ENCODE results near the gene PCBD2. TPM values are rescaled to one million over a fixed set of nuclear protein-coding genes. Genes with fewer than 3 reads are reported as not detected.

The PCBD2 gene
- total and polyA plus RNA-seq, 2 of the 4 experiments (the other 2 are of a cell fraction): 2.2 to 2.7 TPM

DNA sequence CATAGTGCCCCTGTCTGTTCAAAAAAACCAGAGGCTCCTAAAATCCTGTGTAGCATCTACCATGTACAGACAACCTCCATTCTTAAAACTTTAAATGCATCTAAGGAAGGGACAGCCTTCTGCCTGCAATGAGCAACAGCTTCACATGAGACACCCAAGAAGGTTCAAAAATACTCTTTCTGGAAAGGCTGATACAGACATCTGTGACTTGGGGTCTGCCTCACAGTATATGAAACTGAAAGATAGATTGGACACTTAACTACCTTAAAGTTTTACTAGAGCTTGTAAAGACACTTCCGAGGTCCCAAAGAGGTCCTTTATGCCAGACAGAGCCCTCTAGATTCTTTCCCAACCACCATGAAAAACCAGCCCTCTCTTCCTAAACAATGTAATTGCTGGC, 34.6 kb downstream of the PCBD2 start:
- BruUV-seq (replicated peaks): no TSS peak
- no peak overlapping the region for H2BK20ac ChIP-seq (ENCODE audit: low read depth, low read length)
- dilution Hi-C loops (cut with HindIII; ENCODE audit: low sequenced_read_pairs, unreplicated experiment): no loop called here
- H3K79me1 ChIP-seq (ENCODE audit: low read depth in 1 of 2, low read length in 2 of 2): no peaks in the 10 kb centered on the region
- no peak overlapping the region for H2BK5ac ChIP-seq (ENCODE audit: low read depth, low read length, poor library complexity, severe bottlenecking)
- H4K5ac ChIP-seq (ENCODE audit: low read depth, low read length): no peak overlapping the region
- no peaks in the 10 kb centered on the region for H4K20me1 ChIP-seq (ENCODE audit: insufficient read depth, low read length)
- H3K4me3 ChIP-seq (ENCODE audit: insufficient read depth, low read depth, low read length): no peak overlapping the region
- H3K36me3 ChIP-seq (ENCODE audit: control insufficient read depth, insufficient read depth, low read length): peaks cover 6% of the 10 kb centered on the region
- H3K27me3 ChIP-seq (ENCODE audit: control insufficient read depth, insufficient read depth, low read length): no peaks in the 10 kb centered on the region
- no peak overlapping the region for H2AFZ ChIP-seq (replicated peaks; ENCODE audit: low read length, poor library complexity)
- ATAC-seq (ENCODE audit: low read depth) (no peak), DNase-seq (no peak)
- H3K9ac ChIP-seq (ENCODE audit: low read depth, low read length): no peak overlapping the region
- H3K27ac ChIP-seq (ENCODE audit: insufficient read depth, low read length): no peak overlapping the region
- no peak overlapping the region for H3K23ac ChIP-seq (ENCODE audit: low read depth, low read length)
- intact Hi-C loops (cut with micrococcal nuclease): loop anchor here (10.0 kb wide), 1 partner anchor 55 kb away; no protein-coding TSS in a partner anchor
- H3K4me1 ChIP-seq (ENCODE audit: control insufficient read depth, insufficient read depth, low read length): peaks cover 3% of the 10 kb centered on the region
- H2BK15ac ChIP-seq (ENCODE audit: low read depth, low read length): no peak overlapping the region
- H3K56ac ChIP-seq (ENCODE audit: extremely low read depth, insufficient read depth, low read length): no peak overlapping the region
- no peaks in the 10 kb centered on the region for H3K9me3 ChIP-seq (ENCODE audit: control insufficient read depth, insufficient read depth, low read length)
- H3K18ac ChIP-seq (ENCODE audit: low read depth, low read length): no peak overlapping the region
- no peak overlapping the region for H2AK9ac ChIP-seq (replicated peaks; ENCODE audit: low read depth, low read length, poor library complexity)
- ChIA-PET CTCF (no interaction called here), POLR2A (ENCODE audit: unreplicated experiment) (no interaction called here)
- H2AK5ac ChIP-seq (ENCODE audit: low read depth, low read length): no peak overlapping the region
- in situ Hi-C loops (cut with MboI; ENCODE audit: low sequenced_read_pairs): no loop called here
- H3K4ac ChIP-seq (ENCODE audit: low read depth, low read length): no peak overlapping the region
- WGBS, 2 experiments (ENCODE audit: extremely low coverage in 2 of 2, insufficient read length in 1 of 2): no CpG with 5 or more reads among the region's 1 CpG
- H3K14ac ChIP-seq (replicated peaks; ENCODE audit: low read depth, low read length): no peak overlapping the region
- no peak overlapping the region for H4K91ac ChIP-seq (ENCODE audit: insufficient read depth, low read depth, low read length)
- no peak overlapping the region for H2BK120ac ChIP-seq (ENCODE audit: low read depth, low read length)
- H3K4me2 ChIP-seq (ENCODE audit: low read depth, low read length): no peak overlapping the region
- H4K8ac ChIP-seq (ENCODE audit: low read depth in 2 of 2, low read length in 2 of 2): no peak overlapping the region
- H3K9me1 ChIP-seq (ENCODE audit: insufficient read depth, low read length): peaks cover 5% of the 10 kb centered on the region
- TF ChIP-seq, protein P1, sequence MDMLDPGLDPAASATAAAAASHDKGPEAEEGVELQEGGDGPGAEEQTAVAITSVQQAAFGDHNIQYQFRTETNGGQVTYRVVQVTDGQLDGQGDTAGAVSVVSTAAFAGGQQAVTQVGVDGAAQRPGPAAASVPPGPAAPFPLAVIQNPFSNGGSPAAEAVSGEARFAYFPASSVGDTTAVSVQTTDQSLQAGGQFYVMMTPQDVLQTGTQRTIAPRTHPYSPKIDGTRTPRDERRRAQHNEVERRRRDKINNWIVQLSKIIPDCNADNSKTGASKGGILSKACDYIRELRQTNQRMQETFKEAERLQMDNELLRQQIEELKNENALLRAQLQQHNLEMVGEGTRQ (IDR thresholded peaks at IDR 0.05; ENCODE audit: low read depth, low read length): no peak
- no peak for TF ChIP-seq MAFK (IDR thresholded peaks at IDR 0.05; ENCODE audit: low read depth, low read length)
- TF ChIP-seq FOS (IDR thresholded peaks at IDR 0.05; ENCODE audit: low read depth, low read length): no peak
- no peak for TF ChIP-seq CHD1 (IDR thresholded peaks at IDR 0.05; ENCODE audit: low read depth, low read length)
- TF ChIP-seq NFE2L2 (IDR thresholded peaks at IDR 0.05; ENCODE audit: low read depth, low read length): no peak
- TF ChIP-seq RFX5 (IDR thresholded peaks at IDR 0.05; ENCODE audit: low read depth, low read length): no peak
- no peak for TF ChIP-seq MXI1 (IDR thresholded peaks at IDR 0.05; ENCODE audit: borderline replicate concordance, low read depth, low read length)
- TF ChIP-seq POLR2A (IDR thresholded peaks at IDR 0.05; ENCODE audit: low read depth, low read length): no peak
- no peak for TF ChIP-seq RCOR1 (IDR thresholded peaks at IDR 0.05; ENCODE audit: insufficient replicate concordance, low read length)
- TF ChIP-seq, protein P2, sequence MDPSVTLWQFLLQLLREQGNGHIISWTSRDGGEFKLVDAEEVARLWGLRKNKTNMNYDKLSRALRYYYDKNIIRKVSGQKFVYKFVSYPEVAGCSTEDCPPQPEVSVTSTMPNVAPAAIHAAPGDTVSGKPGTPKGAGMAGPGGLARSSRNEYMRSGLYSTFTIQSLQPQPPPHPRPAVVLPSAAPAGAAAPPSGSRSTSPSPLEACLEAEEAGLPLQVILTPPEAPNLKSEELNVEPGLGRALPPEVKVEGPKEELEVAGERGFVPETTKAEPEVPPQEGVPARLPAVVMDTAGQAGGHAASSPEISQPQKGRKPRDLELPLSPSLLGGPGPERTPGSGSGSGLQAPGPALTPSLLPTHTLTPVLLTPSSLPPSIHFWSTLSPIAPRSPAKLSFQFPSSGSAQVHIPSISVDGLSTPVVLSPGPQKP (IDR thresholded peaks at IDR 0.05; ENCODE audit: borderline replicate concordance, low read depth, low read length): no peak
- TF ChIP-seq MAZ (IDR thresholded peaks at IDR 0.05; ENCODE audit: borderline replicate concordance, low read depth, low read length): no peak
- no peak for TF ChIP-seq RAD21 (IDR thresholded peaks at IDR 0.05; ENCODE audit: low read length)
- no peak for TF ChIP-seq SMC3 (IDR thresholded peaks at IDR 0.05; ENCODE audit: low read depth, low read length)
- no peak for TF ChIP-seq CEBPB (IDR thresholded peaks at IDR 0.05; ENCODE audit: low read depth, low read length)
- TF ChIP-seq, protein P3, sequence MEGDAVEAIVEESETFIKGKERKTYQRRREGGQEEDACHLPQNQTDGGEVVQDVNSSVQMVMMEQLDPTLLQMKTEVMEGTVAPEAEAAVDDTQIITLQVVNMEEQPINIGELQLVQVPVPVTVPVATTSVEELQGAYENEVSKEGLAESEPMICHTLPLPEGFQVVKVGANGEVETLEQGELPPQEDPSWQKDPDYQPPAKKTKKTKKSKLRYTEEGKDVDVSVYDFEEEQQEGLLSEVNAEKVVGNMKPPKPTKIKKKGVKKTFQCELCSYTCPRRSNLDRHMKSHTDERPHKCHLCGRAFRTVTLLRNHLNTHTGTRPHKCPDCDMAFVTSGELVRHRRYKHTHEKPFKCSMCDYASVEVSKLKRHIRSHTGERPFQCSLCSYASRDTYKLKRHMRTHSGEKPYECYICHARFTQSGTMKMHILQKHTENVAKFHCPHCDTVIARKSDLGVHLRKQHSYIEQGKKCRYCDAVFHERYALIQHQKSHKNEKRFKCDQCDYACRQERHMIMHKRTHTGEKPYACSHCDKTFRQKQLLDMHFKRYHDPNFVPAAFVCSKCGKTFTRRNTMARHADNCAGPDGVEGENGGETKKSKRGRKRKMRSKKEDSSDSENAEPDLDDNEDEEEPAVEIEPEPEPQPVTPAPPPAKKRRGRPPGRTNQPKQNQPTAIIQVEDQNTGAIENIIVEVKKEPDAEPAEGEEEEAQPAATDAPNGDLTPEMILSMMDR (conservative IDR thresholded peaks at IDR 0.05; ENCODE audit: low read depth, low read length): no peak
- TF ChIP-seq BHLHE40 (IDR thresholded peaks at IDR 0.05; ENCODE audit: low read depth, low read length): no peak

Data from IMR-90 (cell line).